Muscle layer of colon (tissue), 2 donors: ENCODE measurements around the gene PID1.

Experiments used
- H3K27ac ChIP-seq: one replicate; pipeline ENCODE4 v1.7.0; 2013; ENCODE audit warnings: low read depth, mild to moderate bottlenecking, low read length, moderate library complexity
- H3K27me3 ChIP-seq, 2 donors: one replicate each; pipeline ENCODE4 v1.7.0; 2013; ENCODE audit warnings: low read length in 2 of 2, mild to moderate bottlenecking in 2 of 2; ENCODE audit not compliant: insufficient read depth in 2 of 2, control insufficient read depth in 1 of 2
- H3K36me3 ChIP-seq: one replicate; pipeline ENCODE4 v1.7.0; 2013; ENCODE audit warnings: mild to moderate bottlenecking, low read length; ENCODE audit not compliant: insufficient read depth
- H3K4me1 ChIP-seq: one replicate; pipeline ENCODE4 v1.7.0; 2013; ENCODE audit warnings: mild to moderate bottlenecking, low read length; ENCODE audit not compliant: insufficient read depth
- H3K4me3 ChIP-seq, 2 donors: one replicate each; pipeline ENCODE4 v1.7.0; 2013; ENCODE audit warnings: low read length in 2 of 2, low read depth in 1 of 2, mild to moderate bottlenecking in 1 of 2, moderate library complexity in 1 of 2
- H3K9ac ChIP-seq: one replicate; pipeline ENCODE4 v1.7.0; 2013; ENCODE audit warnings: low read length
- H3K9me3 ChIP-seq: one replicate; pipeline ENCODE4 v1.7.0; 2013; ENCODE audit warnings: mild to moderate bottlenecking, low read length
- donor health status: abdominal sarcoma.
- donor health status: Adenocarcinoma of cecum.

The PID1 gene

GRCh38 chr2:229237270-229237669 is 33.8 kb downstream of the PID1 start:
- no peaks in the 10 kb centered on the region for H3K27me3 ChIP-seq
- H3K36me3 ChIP-seq, result no peaks in the 10 kb centered on the region
- H3K9ac ChIP-seq, result no peak overlapping the region
- no peak overlapping the region for H3K27ac ChIP-seq
- no peak overlapping the region for H3K4me3 ChIP-seq
- no peaks in the 10 kb centered on the region for H3K4me1 ChIP-seq
- H3K9me3 ChIP-seq, result no peaks in the 10 kb centered on the region

- no peaks in the 10 kb centered on the region for H3K27me3 ChIP-seq
- H3K9ac ChIP-seq, result no peak overlapping the region
- no peaks in the 10 kb centered on the region for H3K9me3 ChIP-seq
- H3K4me3 ChIP-seq, result no peak overlapping the region
- peaks cover 4% of the 10 kb centered on the region for H3K4me1 ChIP-seq
- H3K36me3 ChIP-seq, result no peaks in the 10 kb centered on the region
- H3K27ac ChIP-seq, result no peak overlapping the region
These were observed 35.8 kb downstream of the PID1 start for GRCh38 chr2:229235131-229235914.

DNA sequence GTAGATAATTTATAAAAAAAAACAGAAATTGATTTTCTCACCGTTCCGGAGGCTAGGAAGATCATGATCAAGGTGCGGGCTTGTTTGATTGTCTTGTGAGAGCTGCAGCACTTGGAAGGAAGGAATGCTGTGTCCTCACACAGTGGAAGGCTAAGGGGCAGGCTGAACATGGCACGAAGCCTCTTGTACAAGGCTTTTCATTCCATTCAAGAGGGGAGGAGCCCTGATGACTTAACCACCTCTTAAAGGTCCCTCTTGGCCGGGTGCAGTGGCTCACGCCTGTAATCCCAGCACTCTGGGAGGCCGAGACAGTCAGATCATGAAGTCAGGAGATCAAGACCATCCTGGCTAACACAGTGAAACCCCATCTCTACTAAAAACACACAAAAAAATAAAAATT is 39.2 kb downstream of the PID1 start:
- Histone ChIP-seq H3K4me1 (peaks cover 4% of the 10 kb centered on the region), H3K27me3 (no peaks in the 10 kb centered on the region), H3K9me3 (no peaks in the 10 kb centered on the region), H3K27ac (no peak overlapping the region), H3K36me3 (no peaks in the 10 kb centered on the region), H3K9ac (no peak overlapping the region), H3K4me3 (no peak overlapping the region)

DNA sequence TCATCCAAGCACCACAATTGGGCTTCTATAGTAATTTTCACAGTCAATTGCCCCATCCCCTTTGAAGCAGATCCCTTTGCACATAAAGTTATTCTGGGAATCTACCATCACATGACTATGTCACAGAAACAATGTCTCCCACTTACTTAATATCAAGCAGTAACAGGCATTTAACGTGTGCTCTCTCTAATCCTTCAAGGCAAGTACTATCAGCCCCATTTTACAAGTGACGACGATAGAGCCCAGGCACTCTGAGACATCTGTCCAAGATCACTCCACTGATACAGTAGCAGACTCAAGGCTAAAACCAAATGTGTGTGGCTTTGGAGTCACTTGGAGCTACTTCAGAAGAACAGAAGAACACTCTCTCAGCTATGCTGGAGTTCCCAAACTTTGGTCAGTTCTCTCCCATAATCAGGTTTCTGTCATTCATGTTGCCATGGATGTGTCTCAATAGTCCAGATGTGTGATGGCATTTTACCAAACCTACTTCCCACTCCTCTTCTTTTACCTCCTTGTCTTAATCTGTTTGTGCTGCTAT is 39.7 kb downstream of the PID1 start:
- peaks cover 4% of the 10 kb centered on the region for H3K4me1 ChIP-seq
- no peaks in the 10 kb centered on the region for H3K9me3 ChIP-seq
- H3K4me3 ChIP-seq, result no peak overlapping the region
- H3K27me3 ChIP-seq, result no peaks in the 10 kb centered on the region
- no peak overlapping the region for H3K27ac ChIP-seq
- no peak overlapping the region for H3K9ac ChIP-seq
- no peaks in the 10 kb centered on the region for H3K36me3 ChIP-seq

DNA sequence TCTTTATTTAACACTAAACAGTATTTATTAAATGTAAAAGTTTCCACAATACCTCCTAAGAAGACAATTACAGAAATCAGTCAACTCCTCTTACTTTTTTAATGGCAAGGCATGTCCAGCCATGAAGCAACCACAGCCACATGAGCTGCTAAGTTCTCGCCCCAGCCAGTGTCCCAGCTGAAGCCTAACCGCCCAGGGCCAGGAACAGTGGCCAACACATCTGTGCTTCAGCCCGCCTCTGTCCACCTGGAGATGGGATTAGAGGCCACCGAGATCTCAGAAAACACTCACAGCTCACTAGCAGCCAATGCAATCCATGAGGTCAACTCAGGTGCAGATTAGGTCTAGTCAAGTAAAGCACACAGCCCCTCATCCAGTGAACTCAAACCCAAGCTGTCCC is 40.2 kb downstream of the PID1 start:
- Histone ChIP-seq H3K4me3 (no peak overlapping the region), H3K4me1 (peaks cover 4% of the 10 kb centered on the region), H3K36me3 (no peaks in the 10 kb centered on the region), H3K27me3 (no peaks in the 10 kb centered on the region), H3K27ac (no peak overlapping the region), H3K9ac (no peak overlapping the region), H3K9me3 (no peaks in the 10 kb centered on the region)

- H3K9ac ChIP-seq, result no peak overlapping the region
- no peak overlapping the region for H3K27ac ChIP-seq
- no peaks in the 10 kb centered on the region for H3K36me3 ChIP-seq
- no peaks in the 10 kb centered on the region for H3K27me3 ChIP-seq
- no peak overlapping the region for H3K4me3 ChIP-seq
- no peaks in the 10 kb centered on the region for H3K9me3 ChIP-seq
- H3K4me1 ChIP-seq, result peaks cover 4% of the 10 kb centered on the region
These were observed 40.8 kb downstream of the PID1 start for GRCh38 chr2:229230256-229230655.

DNA sequence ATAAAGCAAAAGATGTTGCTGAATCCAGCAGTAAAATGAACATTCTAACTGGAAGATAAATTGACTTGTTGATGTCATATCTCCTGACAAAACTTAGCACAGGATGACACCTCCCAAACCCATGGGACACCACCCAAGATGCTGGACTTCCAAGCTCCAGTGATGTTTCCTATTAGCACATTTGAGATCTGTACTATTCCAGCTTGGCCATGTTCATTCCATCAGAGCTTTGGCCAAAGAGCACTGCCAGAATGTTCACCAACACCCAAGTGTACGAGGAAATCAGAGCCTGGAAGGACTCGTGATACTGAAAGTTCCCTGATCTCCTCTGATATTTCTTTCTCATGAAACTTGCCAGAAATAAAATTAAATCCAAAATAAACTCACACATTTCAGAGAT is 44.7 kb downstream of the PID1 start:
- H3K4me1 ChIP-seq, result peaks cover 4% of the 10 kb centered on the region
- no peaks in the 10 kb centered on the region for H3K9me3 ChIP-seq
- no peak overlapping the region for H3K4me3 ChIP-seq
- no peak overlapping the region for H3K9ac ChIP-seq
- no peaks in the 10 kb centered on the region for H3K27me3 ChIP-seq
- no peak overlapping the region for H3K27ac ChIP-seq
- no peaks in the 10 kb centered on the region for H3K36me3 ChIP-seq

DNA sequence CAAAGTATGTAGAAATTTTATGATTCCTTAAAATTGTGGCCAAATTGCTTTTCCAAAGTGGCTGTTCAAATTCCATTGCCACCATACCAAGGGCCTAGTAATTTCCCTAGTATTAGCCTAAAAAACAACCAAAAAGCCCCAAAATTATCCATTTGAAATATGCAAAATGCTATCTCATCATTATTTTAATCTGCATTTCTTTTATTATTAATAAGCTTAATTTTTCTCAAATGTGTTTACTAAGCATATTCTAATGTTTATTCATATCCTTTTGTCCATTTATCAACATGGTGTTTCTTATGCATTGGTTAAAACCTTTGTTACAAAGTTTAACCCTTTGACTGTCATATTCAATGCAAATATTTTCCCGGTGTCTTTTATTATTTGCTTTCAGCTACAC is 48.0 kb downstream of the PID1 start:
- peaks cover 4% of the 10 kb centered on the region for H3K4me1 ChIP-seq
- no peaks in the 10 kb centered on the region for H3K36me3 ChIP-seq
- no peak overlapping the region for H3K9ac ChIP-seq
- no peak overlapping the region for H3K4me3 ChIP-seq
- H3K9me3 ChIP-seq, result no peaks in the 10 kb centered on the region
- no peak overlapping the region for H3K27ac ChIP-seq
- H3K27me3 ChIP-seq, result no peaks in the 10 kb centered on the region

DNA sequence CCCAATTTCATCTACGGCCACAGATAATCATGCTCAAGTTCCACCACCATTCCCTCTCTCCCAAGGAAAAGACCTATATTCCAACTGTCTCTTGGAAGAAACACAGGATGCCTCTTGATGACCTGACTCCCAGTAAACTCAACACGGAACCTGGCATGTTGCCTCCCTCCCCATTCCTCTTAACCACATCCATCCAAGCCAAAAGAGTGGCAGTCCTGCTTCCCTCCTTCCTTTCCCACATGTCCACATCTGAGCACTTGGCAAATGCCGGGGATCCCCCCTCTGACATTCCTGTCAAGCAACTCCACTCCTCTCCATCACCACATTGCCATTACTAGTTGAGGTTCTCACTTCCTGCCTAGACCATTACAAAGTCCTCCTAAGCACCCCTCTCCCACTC is 49.4 kb downstream of the PID1 start:
- Histone ChIP-seq H3K9me3 (no peaks in the 10 kb centered on the region), H3K4me1 (peaks cover 4% of the 10 kb centered on the region), H3K27me3 (no peaks in the 10 kb centered on the region), H3K4me3 (no peak overlapping the region), H3K27ac (no peak overlapping the region), H3K9ac (no peak overlapping the region), H3K36me3 (no peaks in the 10 kb centered on the region)

- Histone ChIP-seq H3K4me3 (no peak overlapping the region), H3K27me3 (no peaks in the 10 kb centered on the region), H3K27ac (no peak overlapping the region), H3K9me3 (no peaks in the 10 kb centered on the region), H3K4me1 (peaks cover 4% of the 10 kb centered on the region), H3K36me3 (no peaks in the 10 kb centered on the region), H3K9ac (no peak overlapping the region)
These were observed 50.8 kb downstream of the PID1 start for GRCh38 chr2:229220254-229220653.

DNA sequence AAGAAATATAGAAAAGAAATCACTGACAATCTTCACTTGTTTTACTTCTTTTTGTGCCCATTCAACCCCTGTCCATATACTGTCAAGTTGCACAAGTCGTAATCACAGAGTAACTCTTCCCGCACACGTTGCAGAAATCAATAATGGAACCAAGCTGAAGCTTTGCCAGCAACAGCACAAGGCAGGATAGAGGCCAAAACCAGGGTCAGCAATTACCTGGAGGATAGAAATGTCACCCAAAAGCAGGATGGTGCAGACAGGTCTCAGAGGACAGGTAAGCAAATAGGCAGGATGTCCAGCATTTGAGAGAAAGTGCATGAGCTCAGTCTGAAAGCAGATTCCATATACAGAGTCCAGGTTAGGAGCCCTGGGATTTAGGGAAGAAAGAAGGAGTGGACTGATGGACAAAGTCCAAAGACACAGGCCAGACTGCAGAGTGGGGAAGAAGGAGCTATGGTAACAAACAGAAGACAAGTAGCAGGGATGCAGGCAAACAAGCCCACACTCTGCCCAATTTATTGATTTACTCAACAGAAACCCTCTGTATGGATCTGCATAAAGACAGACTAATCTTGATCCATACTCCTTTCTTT is 52.7 kb downstream of the PID1 start:
- Histone ChIP-seq H3K9me3 (no peaks in the 10 kb centered on the region), H3K27me3 (no peaks in the 10 kb centered on the region), H3K4me3 (no peak overlapping the region), H3K27ac (no peak overlapping the region), H3K36me3 (no peaks in the 10 kb centered on the region), H3K9ac (no peak overlapping the region), H3K4me1 (peaks cover 4% of the 10 kb centered on the region)

- H3K9ac ChIP-seq, result no peak overlapping the region
- no peaks in the 10 kb centered on the region for H3K9me3 ChIP-seq
- H3K27me3 ChIP-seq, result no peaks in the 10 kb centered on the region
- no peak overlapping the region for H3K27ac ChIP-seq
- H3K36me3 ChIP-seq, result no peaks in the 10 kb centered on the region
- H3K4me3 ChIP-seq, result no peak overlapping the region
- H3K4me1 ChIP-seq, result peaks cover 5% of the 10 kb centered on the region
These were observed 58.8 kb downstream of the PID1 start for GRCh38 chr2:229212241-229212640.
